ENCODE data around the gene MYO7B.

Gene MYO7B

DNA sequence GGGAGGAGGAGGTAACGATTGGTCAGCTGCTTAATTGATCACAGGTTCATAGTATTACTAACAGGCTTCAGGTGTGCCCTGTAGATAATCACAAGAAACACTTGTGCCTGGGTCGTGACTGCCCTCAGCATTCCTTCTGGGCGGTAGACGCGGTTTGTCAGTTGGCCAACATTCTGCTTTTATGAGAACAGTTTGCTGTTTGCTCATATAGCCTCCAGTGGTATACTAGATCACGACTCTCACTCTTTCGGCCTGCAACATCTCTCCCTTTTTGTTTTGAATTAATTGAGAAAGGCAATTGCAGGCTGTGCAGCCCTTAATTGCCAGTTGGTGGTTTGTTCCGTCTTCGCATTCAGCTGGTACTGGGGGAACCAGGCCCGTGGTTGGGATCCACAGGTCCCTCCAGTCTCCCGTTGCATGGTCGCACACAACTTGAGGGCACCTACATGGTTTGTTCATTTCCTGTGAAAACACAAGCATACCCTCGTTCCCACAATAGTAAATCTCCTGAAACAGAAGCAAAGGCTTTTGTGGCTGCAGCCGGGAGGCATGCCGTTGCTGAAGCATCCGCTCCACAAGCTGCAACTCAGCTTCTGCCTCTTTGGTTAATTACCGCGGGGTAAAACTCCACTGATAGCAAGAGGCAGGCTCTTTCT is 80.2 kb downstream of the MYO7B start:
- in situ Hi-C loops (cut with MboI; ENCODE audit: low pct_unique_long_range_greater_than_20kb, low sequenced_read_pairs), result no loop called here
- DNase-seq, result no peak

DNA sequence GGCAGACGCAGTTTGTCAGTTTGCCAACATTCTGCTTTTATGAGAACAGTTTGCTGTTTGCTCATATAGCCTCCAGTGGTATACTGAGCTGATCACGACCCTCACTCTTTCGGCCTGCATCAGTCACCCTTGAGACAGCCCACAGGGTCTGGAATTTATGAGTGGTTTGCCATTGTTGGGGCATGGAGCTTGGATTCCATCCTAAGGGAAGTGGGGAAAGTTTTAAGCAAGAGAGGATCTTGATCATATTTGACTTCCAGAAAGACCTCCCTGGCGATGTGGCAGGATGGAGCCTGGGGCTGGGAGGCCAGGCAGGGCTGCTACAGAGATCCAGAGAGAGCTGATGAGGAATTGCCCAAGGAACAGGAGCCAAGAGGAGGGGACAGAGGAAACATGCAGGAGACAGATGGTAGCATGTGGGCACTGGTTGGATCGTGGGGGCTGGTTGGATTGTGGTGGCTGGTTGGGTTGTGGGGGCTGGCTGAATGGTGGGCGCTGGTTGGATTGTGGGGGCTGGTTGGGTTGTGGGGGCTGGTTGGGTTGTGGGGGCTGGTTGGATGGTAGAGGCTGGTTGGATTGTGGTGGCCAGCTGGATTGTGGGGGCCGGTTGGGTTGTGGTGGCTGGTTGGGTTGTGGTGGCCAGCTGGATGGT is 83.2 kb downstream of the MYO7B start:
- in situ Hi-C loops (cut with MboI; ENCODE audit: low pct_unique_long_range_greater_than_20kb, low sequenced_read_pairs), result no loop called here
- DNase-seq, result no peak

DNA sequence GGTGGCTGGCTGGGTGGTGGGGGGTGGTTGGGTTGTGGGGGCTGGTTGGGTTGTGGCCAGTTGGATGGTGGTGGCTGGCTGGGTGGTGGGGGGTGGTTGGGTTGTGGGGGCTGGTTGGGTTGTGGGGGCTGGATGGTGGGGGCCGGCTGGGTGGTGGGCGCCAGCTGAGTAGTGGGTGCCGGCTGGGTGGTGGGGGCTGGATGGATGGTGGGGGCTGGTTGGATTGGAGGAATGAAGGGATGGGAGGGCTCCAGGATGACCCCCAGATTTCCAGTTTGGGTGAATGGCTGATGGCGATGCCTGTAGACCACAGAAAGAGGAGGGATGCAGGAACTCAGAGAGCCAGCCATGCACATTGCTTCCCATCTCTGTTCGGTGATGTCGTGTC is 83.7 kb downstream of the MYO7B start:
- in situ Hi-C loops (cut with MboI; ENCODE audit: low pct_unique_long_range_greater_than_20kb, low sequenced_read_pairs), result no loop called here
- DNase-seq, result no peak

DNA sequence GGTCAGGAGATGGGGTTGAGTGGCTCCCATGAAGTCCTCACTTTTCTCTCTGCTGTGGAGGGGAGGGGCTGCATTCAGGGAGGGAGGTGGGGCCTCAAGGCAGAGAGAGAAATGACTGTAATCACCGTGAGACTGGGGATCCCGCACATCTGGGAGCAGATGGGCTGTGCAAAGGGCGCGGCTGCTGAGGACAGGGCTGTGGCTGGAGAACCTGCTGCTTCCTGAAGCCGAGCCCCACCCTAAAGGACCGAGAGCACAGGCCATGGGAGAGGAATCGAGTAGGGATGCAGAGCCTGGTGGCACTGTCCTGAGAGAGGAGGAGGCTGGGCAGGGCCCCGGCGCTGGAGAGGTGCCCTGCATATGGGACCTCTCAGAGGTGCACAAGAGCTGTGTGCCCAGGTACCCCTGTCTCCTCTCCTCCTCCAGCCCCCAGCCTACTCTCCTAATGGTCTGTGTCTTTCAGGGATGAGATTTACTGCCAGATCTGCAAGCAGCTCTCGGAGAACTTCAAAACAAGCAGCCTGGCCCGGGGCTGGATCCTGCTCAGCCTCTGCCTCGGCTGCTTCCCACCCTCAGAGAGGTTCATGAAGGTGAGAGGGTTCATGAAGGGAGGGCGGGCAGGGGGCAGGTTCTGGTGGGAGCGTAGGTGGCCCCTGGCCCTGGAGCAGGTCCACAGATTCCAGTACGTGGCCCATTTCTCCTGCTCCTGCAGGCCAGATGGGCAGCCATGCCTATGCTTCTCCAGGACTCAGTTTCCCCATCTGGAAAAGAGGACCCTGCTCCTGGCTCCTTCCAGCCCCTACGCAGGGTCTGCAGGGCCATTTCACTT is 84.6 kb downstream of the MYO7B start:
- in situ Hi-C loops (cut with MboI; ENCODE audit: low pct_unique_long_range_greater_than_20kb, low sequenced_read_pairs), result no loop called here
- no peak for DNase-seq

DNA sequence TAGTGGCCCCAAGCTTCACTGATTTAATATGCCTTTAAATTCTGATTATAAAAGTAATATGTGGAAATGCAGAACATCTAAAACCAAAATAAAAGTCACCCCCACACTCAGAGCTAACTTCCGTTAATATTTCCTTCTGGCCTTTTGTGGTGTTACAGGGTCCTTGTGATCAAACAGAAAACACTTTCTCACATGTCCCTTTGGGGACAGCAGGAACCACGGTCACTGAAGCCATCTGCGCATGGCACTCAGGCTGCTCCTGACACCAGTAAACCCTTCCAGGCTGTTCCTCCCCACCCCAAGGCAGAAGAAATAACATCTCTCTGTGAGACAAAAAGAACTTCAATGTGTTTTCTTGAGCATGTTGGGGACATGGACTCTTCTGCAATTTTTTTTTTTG is 85.4 kb downstream of the MYO7B start:
- no peak for DNase-seq

DNA sequence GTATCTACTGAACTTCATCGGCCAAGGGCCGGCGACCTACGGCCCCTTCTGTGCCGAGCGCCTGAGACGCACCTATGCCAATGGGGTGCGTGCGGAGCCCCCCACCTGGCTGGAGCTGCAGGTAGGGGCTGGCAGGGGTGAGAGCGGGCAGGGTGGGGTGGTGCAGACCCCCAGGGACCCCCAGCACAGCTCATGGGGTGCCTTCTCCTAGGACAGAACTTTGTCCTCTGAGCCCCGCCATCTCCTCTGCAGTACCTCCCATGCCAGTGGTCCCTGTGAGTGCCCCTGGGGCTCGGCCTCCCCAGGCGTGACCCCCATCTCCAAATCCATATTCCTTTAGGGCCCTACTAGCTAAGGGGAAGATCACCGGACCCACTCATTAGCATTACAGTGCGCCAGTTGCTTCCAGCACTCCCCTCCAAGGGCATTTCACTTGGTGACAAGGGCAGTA is 86.5 kb downstream of the MYO7B start:
- in situ Hi-C loops (cut with MboI; ENCODE audit: low pct_unique_long_range_greater_than_20kb, low sequenced_read_pairs), result no loop called here
- DNase-seq, result no peak

More for the DNA sequence above, 85.4 kb downstream of the MYO7B start:
- in situ Hi-C loops (cut with MboI; ENCODE audit: low pct_unique_long_range_greater_than_20kb, low sequenced_read_pairs), result no loop called here

DNA sequence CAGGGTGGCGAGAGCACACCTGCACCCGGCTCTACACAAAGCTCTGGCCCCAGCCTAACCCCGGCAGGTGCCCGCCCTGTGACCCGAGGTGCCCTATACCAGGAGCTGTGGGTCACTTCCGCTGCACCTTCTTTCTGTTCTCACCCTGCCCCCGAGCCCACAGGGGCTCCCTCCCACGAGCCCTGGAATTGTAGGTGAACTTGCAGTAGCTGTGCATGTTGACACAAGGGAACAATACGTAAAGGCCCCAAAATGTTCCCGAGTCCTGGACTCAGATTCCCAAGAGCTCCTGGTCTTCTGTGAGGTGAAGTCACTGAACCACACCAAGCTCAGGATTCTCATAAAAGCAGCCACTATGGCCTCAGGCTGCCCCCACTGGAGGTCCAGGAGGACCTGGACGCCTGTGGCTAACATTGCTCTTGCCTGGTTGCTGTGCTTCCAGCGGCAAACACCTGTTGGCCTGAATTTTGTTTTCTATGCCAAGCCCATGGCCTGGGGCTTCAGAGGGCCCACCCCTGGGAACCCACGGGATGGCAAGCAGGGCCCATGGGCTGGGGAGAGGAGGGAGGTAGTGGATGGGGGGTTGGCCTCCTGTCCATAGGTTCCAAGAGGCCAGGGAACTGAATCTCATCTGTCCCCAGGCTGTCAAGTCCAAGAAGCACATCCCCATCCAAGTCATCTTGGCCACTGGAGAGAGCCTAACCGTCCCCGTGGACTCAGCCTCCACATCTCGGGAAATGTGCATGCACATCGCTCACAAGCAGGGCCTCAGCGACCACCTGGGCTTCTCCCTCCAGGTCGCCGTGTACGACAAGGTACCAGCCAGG is 87.3 kb downstream of the MYO7B start:
- no peak for DNase-seq
- in situ Hi-C loops (cut with MboI; ENCODE audit: low pct_unique_long_range_greater_than_20kb, low sequenced_read_pairs), result no loop called here

DNA sequence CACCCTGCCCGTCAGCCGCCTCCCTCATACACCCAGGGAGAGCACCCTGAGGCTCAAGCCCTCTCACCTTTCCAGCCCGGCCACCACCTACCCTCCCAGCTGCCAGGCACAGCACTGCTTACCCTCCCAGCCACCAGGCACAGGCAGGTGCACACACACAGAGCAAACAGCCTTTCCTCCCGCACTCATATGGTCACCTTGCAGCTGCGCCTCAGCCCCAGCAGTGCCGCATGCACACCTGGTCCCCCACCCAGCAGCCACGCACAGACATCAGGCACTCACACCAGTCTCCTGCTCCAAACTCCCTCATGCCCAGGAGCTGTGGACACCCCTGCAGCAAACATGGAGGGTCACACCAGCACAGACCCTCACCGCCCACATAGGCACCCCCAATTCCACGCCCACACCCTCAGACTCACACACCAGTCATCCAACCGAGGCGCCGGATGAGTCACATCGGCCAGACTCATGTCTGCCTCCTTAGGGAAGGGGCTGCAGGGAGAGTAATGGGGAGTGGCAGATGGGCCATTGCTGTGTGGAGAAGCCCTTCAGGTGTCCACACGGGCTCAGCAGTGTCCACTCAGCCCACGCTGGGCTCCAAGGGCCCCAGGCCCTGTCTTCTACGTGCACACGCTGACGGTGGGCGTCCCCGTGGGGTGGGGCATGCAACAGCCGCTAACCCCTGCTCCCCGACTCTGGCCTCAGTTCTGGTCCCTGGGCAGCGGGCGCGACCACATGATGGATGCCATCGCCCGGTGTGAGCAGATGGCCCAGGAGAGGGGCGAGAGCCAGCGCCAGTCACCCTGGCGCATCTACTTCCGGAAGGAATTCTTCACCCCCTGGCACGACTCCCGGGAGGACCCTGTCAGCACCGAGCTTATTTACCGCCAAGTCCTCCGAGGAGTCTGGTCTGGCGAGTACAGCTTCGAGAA is 88.2 kb downstream of the MYO7B start:
- in situ Hi-C loops (cut with MboI; ENCODE audit: low pct_unique_long_range_greater_than_20kb, low sequenced_read_pairs), result no loop called here
- DNase-seq, result no peak

DNA sequence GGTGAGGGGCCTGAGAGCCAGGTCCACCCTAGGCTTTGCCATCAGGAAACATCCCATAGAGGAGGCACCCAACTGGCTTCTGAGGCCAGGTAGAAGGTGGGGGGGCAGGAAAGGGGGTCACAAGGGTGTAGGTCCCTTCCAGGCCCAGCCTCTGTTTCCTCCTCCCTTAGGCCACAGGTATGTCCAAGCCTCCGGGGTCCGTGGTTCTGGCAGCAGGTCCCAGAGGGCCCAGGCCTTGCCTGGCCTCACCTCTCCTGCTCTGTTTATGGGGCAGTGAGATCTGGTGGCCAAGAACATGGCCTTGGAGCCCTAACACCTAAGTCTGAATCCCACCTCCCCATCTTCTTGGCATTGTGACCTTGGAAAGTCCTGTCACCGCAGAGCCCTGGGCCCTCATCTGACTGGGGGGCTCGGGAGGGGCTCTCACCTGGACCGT is 88.9 kb downstream of the MYO7B start:
- no peak for DNase-seq
- in situ Hi-C loops (cut with MboI; ENCODE audit: low pct_unique_long_range_greater_than_20kb, low sequenced_read_pairs), result no loop called here

DNA sequence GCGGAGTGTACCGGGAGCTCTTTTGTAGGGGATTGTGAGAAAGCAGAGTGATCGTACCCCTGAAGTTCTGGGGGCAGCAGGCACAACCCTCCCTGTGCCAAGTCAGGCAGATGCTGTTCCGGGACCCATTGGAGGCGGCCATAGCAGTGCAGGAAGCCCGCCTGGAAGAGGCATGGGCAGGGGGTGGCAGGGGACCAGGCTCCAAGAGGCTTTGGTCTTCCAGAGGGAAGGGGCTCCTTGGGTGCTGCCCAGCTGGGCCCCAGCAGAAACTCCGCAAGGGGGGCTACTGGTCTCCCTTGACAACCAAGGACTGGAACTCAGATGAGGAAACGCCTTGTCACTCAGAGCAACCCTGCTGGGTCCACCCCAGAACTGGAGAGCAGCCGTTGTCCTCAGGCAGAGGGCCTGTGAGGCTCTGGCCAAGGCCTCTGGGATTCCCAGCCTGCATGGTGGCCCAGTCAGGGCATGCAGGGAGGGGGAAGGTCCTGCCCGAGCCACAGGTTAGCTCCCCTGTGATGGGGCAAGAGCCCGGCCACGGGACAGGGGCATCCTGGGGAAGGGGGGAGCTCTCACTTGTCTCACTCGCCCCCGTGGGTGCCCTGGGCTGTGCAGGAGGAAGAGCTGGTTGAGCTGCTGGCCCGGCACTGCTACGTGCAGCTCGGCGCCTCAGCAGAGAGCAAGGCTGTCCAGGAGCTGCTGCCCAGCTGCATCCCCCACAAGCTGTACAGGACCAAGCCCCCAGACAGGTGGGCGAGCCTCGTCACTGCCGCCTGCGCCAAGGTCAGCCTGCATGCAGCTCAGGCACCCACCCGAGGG is 89.5 kb downstream of the MYO7B start:
- in situ Hi-C loops (cut with MboI; ENCODE audit: low pct_unique_long_range_greater_than_20kb, low sequenced_read_pairs), result no loop called here
- DNase-seq, result no peak

DNA sequence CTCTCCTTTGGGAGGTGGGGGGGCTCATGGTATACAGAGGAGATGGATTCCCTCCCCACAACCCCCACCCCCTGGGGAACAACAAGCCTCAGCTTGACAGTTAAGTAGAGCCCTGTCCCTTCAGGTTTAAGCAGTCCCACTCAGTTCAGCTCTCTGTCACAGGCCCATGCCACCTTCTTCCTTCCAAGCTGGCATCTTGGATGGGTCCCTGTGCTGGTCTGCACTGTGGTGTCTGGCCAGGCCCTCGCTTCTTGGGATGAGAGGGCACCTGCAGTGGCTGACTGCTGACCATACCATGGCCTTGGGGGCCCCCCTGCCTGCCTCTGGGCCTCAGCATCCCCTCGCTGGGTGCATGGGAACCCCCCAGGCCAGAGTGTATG is 90.1 kb downstream of the MYO7B start:
- no peak for DNase-seq
- in situ Hi-C loops (cut with MboI; ENCODE audit: low pct_unique_long_range_greater_than_20kb, low sequenced_read_pairs), result no loop called here

DNA sequence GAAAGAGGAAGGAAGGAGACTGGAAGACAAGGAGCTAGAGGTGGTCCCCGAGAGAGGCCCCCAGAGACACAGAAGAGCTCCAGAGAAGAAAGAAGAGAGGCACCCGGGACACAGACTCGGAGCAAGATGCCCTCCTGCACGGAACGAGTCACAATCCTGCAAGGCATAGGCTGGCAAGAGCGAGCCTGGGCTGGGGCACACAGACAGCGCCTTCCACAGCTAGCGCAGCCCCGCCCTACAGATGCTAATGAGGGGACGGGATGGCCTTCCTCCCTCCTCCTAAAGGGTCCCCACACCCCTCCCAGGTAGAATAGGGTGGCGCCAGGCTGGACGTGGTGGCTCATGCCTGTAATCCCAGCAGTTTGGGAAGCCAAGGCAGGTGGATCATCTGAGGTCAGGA is 90.7 kb downstream of the MYO7B start:
- DNase-seq, result no peak
- in situ Hi-C loops (cut with MboI; ENCODE audit: low pct_unique_long_range_greater_than_20kb, low sequenced_read_pairs), result no loop called here

DNA sequence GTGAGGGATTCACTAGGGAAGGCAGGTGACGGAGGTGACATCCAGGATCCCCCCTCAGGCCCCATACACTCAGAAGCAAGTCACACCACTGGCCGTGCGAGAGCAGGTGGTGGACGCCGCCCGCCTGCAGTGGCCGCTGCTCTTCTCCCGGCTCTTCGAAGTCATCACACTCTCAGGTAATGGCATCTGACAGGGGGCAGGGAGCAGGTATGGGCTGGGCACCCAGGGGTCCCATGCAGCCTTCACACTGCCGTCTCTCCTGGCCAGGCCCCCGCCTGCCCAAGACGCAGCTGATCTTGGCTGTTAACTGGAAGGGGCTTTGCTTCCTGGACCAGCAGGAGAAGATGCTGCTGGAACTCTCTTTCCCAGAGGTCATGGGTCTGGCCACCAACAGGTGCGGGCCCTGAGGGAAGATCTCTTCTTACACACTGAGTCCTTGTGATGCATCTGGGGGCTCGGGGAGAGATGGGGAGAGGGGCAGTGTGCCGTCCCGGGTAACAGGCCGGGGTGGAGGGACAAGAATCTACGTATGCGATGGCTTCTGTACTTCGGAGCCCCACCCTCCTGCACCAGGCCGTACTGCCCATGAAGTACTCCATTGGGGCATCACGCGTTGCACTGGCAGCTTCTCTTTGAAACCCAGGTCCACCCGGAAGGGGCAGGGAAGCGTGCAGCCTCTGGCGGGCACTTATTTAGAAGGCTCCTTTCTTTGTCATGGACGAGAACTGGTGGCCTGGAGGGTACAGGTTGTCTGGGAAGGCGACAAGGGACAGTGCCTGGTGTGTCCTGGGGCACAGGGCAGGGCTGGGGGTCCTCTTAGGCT is 91.6 kb downstream of the MYO7B start:
- DNase-seq, result no peak
- in situ Hi-C loops (cut with MboI; ENCODE audit: low pct_unique_long_range_greater_than_20kb, low sequenced_read_pairs), result no loop called here

DNA sequence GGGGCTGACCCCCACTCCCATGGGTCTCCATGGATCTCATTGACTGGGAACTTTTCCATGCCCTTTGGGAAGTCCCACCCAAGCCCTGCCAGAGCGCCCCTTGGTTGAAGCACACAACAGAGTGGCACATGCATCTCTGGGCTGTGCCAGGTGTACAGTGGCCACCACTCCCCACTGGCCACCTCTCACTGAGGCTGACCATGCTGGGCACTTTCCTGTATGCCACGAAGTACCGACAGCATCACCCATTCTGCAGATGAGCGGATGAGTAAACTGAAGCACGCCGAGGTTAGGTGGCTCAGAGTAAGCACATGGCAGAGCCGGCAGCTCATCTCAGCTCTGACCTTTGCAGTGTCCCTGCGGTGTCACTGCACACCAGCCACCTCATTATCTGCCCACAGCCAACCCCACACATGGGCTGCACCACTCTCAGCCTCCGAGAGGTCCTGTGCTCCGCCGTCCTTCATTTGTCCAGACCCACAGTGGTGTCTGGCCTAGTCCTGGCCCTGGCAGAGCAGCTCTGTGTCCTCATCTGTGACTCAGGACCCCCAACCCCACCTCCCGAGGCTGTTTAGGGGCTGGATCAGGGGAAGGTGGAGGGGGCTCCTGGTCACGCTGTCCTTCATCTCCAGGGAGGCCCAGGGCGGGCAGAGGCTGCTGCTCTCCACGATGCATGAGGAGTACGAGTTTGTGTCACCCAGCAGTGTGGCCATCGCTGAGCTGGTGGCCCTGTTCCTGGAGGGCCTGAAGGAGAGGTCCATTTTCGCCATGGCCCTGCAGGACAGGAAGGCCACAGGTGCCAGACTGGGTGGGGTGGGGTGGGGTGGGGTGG is 92.5 kb downstream of the MYO7B start:
- in situ Hi-C loops (cut with MboI; ENCODE audit: low pct_unique_long_range_greater_than_20kb, low sequenced_read_pairs), result no loop called here
- DNase-seq, result no peak

DNA sequence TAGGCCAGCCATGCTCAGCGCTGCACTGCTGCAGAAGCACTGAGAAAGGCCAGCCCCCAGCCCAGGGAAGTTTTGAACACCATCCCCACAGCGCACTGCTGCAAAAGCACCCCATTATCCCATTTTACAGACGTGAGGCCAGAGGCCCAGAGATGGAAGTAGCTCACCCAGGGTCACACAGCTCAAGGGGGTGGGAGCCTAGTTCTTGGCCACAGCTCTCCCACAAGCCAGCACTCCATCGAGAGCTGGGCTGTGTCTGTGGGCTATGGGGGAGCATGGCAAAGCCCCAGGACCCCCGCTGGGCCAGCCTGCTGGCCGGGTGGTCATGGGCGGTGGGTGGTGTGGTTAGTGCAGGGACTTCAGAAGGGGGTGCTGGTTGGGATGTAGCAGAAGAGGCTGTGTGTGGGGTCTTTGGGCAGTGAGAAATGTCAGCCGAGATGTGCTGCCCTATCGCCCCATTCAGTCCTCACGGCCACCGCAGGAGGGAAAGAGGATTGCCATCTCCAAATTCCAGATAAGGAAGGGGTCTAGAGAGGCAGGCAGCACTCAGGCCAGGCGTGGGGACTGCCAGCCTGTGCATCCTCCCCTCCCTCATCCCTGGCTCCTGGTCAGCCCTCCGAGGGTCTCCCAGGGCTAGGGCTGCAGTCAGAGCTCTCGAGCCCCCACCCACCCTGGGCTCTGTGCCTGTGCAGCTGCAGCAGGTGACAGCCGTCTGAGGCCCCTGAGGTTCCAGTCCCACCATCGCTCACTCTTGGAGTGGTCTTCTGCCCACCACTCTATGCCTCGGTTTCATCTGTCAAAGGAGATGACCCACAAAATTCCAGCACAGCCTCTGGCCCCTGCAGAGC is 93.5 kb downstream of the MYO7B start:
- in situ Hi-C loops (cut with MboI; ENCODE audit: low pct_unique_long_range_greater_than_20kb, low sequenced_read_pairs), result no loop called here
- no peak for DNase-seq

All from KBM-7 (cell line).